Sciatic nerve (tissue), 2 donors: ENCODE measurements around the gene PSMB5. TPM values are rescaled to one million over a fixed set of nuclear protein-coding genes. Genes with fewer than 3 reads are reported as not detected.

Experiments used
- ATAC-seq: fragments of 200-7000 bp; cut with Tn5 transposase; one replicate; pipeline ENCODE4 v1.9.1; 2020; ENCODE audit warnings: mild to moderate bottlenecking, moderate library complexity
- DNase-seq: peaks from one replicate; pipeline ENCODE4 v3.0.0-alpha.2; 2020; ENCODE audit warnings: low spot score
- intact Hi-C: fragments of 100-400 bp; cut with DNase I; formaldehyde crosslinking; loops from one replicate; pipeline ENCODE4 v1.14.2; 2022
- total RNA-seq: library from RNA; stranded (reverse); fragmentation: NEBNext Ultra II Directional; extraction: Animal tissue kit (Norgen Biotek cat#: 25700); gene quantifications from one replicate; pipeline ENCODE4 v1.2.1, GENCODE V29; 2021
- donor health status: DM: no; HTN: no; CAD: no.
- donor health status: DM: no; HTN: no; CAD: no.

Gene PSMB5
- total RNA-seq = 70.1 TPM

DNA sequence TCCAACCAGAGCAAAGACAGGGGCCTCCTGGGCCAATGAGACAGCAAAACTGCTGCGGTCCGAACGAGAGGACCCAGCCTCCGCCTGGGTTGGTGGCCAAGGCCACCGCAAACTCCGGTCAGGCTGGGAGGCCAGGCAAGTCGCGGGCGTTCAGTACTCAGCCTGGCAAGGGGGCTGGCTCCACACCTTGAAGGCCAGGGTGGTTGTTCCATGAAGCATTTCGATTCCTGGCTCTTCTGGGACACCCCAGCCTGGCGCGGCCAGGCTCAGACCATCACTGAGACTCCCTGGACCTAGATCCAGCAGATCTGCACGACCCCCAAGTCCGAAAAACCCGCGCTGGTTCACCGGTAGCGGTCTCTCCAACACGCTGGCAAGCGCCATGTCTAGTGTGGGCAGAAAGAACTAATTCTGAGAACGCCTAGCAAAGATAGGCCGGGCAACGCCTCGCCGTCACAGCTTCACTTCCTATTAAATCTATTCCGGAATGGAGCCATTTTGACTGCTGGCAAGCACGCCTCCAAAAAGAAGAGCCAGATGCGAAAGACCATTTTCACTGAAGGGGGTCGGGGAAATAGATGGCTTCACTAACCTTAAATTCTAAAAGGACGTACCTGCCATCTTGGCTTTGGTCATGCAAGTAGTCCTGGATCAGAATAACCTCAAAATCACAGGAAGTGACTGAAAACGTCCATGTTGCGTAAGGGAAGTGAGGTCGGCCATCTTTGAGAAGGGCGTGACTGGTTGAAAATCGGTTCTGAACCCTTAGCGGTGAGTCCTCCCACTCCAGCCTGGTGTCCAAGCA is at the start of gene PSMB5:
TSS of gene PSMB5 (minus strand) at position 403 of the 805 bp plus-strand sequence. CDS start at position 384, 19 bp downstream.
- DNase-seq (peak; percentile 91), ATAC-seq (peak; percentile 99)
- intact Hi-C loops = no loop called here

DNA sequence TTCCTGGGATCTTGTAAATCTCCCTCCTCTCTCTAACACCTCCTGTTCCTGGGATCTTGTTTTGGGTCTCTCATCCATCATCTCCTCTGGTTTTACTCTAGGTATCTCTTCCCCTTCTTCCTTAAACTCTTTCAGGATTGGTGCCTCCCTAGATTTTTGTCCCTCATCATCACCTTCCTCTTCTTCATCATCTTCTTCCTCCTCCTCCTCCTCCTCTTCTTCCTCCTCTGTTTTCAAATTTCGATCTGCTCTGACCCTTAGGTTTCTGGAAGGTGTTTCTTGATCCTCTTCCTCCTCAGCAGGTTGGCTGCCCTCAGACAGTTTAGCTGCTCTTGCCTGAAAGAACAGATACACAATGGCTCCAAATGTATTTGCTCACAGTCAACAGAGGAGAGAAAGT is 45.8 kb upstream of the PSMB5 start:
- intact Hi-C loops = no loop called here
- DNase-seq = no peak
- no peak for ATAC-seq

GRCh38 chr14:23079716-23080115 is 45.0 kb upstream of the PSMB5 start:
- ATAC-seq (no peak), DNase-seq (no peak)
- intact Hi-C loops = no loop called here

DNA sequence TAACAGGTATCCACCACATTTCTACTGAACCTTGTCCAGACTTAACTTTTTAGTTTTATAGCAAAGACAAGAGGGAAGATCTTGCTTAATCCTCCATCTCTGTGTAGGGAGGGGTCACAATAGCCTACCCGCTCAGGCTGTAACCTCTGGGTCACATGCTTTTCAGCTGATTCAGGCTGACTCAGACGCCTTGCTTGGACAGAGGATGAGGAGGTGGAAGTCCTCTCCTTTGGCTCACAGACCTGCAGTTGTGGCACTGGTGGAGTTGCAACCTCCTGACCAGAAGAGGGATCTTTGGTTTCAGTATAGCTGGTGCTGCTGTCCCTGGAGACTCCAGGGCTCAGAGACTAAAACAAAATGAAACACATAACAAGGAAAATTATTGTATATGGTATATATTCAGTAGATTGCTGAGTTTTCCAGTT is 44.0 kb upstream of the PSMB5 start:
- ATAC-seq (peak; percentile 97), DNase-seq (peak; percentile 82)
- intact Hi-C loops = no loop called here

DNA sequence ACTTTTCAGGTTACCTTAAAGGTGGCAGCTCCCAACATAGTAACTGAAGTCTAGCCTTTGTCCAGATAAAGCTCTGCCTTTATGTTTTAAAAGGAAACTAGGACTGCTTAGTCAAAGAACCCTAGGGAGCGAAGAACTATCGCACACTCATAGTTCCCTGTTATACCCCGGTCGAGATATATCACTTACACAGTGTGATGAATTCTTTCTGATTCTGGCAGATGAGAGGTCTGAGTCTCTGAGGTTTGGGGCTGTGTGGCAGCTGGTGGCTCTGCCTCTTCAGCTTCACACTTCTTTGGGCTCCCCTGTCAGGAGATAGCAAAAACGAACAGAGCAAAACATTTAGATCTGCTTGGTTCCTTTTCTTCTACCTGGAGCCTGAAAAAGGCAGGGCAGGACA is 43.3 kb upstream of the PSMB5 start:
- no peak for DNase-seq
- ATAC-seq = no peak
- intact Hi-C loops = no loop called here

- ATAC-seq (peak; percentile 16), DNase-seq (no peak)
- intact Hi-C loops = no loop called here
Measured at GRCh38 chr14:23076785-23077408, 42.2 kb upstream of the PSMB5 start.

GRCh38 chr14:23074906-23075305 is 40.2 kb upstream of the PSMB5 start:
- intact Hi-C loops = no loop called here
- ATAC-seq = no peak

GRCh38 chr14:23071921-23072539 is 37.3 kb upstream of the PSMB5 start:
- intact Hi-C loops = no loop called here
- DNase-seq (no peak), ATAC-seq (no peak)

More at GRCh38 chr14:23074906-23075305, 40.2 kb upstream of the PSMB5 start:
- DNase-seq = no peak

DNA sequence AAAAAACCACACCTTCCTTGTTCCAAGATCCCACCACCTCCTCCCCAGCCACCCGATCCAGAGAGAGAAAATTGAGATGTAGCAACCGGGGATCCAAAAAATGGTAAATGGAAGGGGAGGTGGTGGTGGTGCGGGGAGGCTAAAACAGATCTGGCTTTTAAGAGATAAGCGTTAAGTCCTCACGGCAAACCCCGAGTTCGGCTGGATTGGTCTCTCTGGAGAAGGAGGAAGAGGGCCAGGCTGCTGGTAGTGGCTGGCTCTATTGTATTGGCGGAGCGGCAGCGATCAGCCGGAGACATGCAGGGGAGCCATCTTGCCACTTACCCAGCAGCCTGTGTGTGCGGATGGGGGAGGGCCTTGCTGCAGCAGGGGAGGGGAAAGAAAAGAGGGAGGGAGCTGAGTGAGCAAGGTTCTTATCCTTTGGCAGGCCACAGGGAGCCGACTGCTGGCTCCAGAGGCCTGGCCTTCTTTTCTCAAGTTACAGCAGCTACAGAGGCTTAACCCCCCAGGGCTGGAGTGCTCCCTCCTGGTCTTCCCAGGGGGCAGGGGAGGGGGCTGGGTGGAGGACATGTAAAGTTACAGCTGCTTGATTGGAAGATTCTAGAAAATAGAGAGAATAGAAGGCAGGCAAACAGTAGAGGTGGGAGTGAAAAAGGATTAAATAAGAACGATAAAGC is 36.7 kb upstream of the PSMB5 start:
- DNase-seq (peak; percentile 84), ATAC-seq (peak; percentile 94)
- intact Hi-C loops = no loop called here

DNA sequence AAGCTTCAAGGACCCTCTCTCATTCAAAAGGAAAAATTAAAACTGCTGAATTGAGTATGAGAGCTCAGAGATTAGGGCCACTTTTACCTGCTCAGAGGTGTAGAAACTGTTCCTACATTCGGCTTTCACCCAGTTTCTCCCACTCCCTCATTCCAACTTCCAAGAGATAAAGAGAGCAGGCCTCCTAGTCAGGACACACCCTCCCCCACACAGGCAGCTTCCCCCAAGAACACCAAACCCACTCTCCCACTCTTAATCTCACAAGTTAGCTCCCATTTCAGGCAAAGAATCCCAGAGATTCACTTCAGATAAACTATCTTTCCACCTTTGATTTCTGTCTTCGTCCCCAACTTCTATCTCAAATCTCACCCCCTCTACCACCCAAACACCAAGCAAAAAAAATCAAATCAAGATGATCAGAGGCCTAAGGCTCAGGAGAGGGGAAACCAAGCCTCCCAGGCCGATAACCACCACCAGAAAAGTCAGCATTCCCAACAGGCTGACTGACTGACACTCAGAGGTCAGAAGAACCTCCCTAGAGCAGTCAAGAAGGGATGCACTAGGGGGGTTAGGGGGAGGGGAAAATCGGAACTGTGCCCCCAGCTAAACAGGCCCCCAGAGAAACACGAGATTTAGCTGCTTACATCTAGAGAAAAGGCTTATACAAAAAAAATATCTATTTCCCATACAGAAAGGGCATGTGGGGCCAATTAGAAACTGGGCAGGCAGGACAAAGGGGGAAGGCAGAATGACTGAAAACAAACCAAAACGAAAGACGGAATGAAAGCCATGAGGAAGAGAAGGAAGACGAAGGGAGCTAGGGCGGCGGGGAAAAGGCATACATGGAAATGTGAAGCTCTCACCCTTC is 35.8 kb upstream of the PSMB5 start:
- intact Hi-C loops = no loop called here
- no peak for ATAC-seq

DNA sequence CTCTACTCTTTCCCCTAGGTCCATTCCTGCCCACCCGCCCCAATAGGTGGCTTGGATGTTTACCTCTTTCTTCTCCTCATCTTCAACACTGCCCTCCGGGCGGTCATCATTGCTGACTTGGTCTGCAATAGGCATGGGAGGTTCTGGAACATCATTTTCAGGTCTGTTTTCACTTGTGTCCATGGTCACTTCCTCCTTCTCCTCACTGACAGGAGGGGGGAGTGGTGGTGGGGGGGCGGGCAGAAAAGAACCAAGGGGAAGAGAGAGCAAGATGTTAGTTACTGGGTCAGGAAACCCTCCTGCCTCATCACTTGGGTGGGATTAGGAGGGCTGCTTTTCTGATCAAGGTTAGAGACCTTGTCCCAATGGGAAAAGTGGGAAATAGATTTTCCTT is 34.7 kb upstream of the PSMB5 start:
- ATAC-seq = no peak
- DNase-seq = no peak
- intact Hi-C loops = no loop called here

More for the DNA sequence above, 35.8 kb upstream of the PSMB5 start:
- no peak for DNase-seq

DNA sequence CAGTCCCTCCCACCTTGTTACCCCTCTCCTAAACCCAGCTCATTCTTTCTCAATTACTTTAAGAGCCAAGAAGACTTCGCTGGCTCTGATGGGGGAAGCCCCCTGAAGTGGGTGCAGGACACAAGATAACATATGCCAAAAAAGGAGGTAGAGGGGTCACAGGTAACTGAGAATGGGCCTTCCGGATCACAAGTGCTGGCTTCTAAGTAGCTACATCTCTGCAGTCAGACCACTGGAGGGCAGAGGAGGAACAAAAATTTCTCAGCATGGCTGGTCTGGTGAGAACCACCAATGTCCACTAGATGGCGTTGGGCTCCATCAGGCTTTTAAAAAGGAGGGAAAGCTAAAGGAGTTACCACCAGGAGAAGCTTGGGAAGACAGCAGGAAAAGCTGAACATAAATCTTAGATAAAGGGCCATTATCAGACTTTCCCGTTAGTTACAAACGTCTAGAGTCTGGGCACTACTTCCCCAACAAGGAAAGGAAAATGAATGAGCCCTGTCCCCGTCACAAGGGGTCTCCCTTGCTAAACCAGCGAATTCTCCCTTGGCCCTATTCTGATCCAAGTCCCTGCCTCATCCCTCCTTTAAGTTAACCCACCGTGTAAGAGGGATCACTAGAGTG is 34.2 kb upstream of the PSMB5 start:
- intact Hi-C loops = no loop called here
- ATAC-seq (peak; percentile 79), DNase-seq (peak; percentile 85)

GRCh38 chr14:23067847-23068788 is 33.4 kb upstream of the PSMB5 start:
- DNase-seq (no peak), ATAC-seq (no peak)
- intact Hi-C loops = no loop called here

GRCh38 chr14:23066855-23067744 is 32.4 kb upstream of the PSMB5 start:
- ATAC-seq = no peak
- intact Hi-C loops = no loop called here
- DNase-seq = no peak

DNA sequence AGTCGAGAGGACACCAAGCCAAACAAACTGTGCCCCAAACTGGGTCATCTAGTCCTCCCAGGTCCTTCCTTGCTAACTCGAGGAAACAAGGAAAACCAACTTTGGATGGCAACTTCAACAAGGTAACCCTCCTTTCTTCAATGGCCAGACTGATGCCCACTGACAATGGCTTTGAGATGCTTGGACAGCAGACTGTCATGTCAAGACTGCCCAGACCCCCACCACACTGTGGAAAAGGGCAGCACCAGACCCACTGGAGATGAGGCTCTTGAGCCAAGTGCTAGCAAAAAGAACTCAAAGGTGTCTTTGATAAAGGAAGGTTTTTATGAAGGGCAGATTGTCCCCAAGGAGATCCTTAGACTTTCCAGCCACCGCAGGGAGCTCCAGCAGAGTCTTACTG is 31.7 kb upstream of the PSMB5 start:
- intact Hi-C loops = no loop called here
- ATAC-seq = no peak
- DNase-seq = no peak

- DNase-seq = no peak
- intact Hi-C loops = no loop called here
- no peak for ATAC-seq
Measured at GRCh38 chr14:23063601-23064000, 28.9 kb upstream of the PSMB5 start.
